Endothelial cell of umbilical vein (primary cell): ENCODE data around the gene FAM193A.

Source experiments
- FOS ChIP-seq: IDR thresholded peaks from 2 replicates; pipeline ENCODE4 v1.6.1; 2011; ENCODE audit warnings: mild to moderate bottlenecking, low read length, moderate library complexity, borderline replicate concordance; ENCODE audit not compliant: insufficient read depth
- POLR2A ChIP-seq: IDR thresholded peaks from 2 replicates; pipeline ENCODE4 v1.6.1; 2012; ENCODE audit warnings: low read depth, mild to moderate bottlenecking, control low read depth, low read length
- POLR2AphosphoS5 ChIP-seq: IDR thresholded peaks from 2 replicates; pipeline ENCODE4 v1.6.1; 2012; ENCODE audit warnings: low read depth, mild to moderate bottlenecking, control low read depth, low read length, moderate library complexity; ENCODE audit not compliant: insufficient read depth
- TF ChIP-seq, protein P1 (sequence below), 2 donors: IDR thresholded peaks; 1 replicate in 1 of 2; 2 replicates in 1 of 2; pipeline ENCODE4 v1.5.1; 2011; ENCODE audit warnings: low read length in 2 of 2, mild to moderate bottlenecking in 2 of 2, moderate library complexity in 2 of 2, control low read depth in 1 of 2, inconsistent platforms in 1 of 2, low read depth in 1 of 2; ENCODE audit not compliant: insufficient read depth in 1 of 2; ENCODE audit errors: extremely low read depth in 1 of 2
- TF ChIP-seq, protein P2 (sequence below): IDR thresholded peaks from 2 replicates; pipeline ENCODE4 v1.6.1; 2011; ENCODE audit not compliant: insufficient read depth, insufficient read length

DNA sequence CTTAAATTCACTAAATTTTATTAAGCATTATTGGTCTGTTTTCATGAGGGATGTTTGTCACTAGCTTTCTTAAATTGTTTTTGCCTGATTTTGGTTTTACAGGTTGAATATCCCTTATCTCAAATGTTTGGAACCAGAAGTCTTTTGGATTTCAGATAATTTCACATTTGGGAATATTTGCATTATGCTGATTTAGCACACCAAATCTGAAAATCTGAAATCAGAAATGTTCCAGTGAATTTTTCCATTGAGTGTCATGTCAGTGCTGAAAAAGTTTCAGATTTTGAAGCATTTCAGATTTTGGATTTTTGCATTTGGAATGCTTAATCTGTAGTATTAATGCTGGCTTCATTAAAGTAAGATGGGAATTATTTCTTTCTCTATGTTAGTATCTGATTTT is 14.7 kb downstream of the FAM193A start:
- TF ChIP-seq POLR2AphosphoS5 = no peak
- TF ChIP-seq, protein P1, sequence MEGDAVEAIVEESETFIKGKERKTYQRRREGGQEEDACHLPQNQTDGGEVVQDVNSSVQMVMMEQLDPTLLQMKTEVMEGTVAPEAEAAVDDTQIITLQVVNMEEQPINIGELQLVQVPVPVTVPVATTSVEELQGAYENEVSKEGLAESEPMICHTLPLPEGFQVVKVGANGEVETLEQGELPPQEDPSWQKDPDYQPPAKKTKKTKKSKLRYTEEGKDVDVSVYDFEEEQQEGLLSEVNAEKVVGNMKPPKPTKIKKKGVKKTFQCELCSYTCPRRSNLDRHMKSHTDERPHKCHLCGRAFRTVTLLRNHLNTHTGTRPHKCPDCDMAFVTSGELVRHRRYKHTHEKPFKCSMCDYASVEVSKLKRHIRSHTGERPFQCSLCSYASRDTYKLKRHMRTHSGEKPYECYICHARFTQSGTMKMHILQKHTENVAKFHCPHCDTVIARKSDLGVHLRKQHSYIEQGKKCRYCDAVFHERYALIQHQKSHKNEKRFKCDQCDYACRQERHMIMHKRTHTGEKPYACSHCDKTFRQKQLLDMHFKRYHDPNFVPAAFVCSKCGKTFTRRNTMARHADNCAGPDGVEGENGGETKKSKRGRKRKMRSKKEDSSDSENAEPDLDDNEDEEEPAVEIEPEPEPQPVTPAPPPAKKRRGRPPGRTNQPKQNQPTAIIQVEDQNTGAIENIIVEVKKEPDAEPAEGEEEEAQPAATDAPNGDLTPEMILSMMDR (IDR thresholded peaks at IDR 0.05; ENCODE audit: extremely low read depth in 1 of 2, insufficient read depth in 1 of 2, low read depth in 1 of 2, low read length in 2 of 2) = no peak
- TF ChIP-seq, protein P2, sequence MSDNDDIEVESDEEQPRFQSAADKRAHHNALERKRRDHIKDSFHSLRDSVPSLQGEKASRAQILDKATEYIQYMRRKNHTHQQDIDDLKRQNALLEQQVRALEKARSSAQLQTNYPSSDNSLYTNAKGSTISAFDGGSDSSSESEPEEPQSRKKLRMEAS = no peak
- no peak for TF ChIP-seq POLR2A
- no peak for TF ChIP-seq FOS
